Immature natural killer cell (primary cell): ENCODE measurements around the gene AMY2B. TPM values are rescaled to one million over a fixed set of nuclear protein-coding genes. Genes with fewer than 3 reads are reported as not detected.
"Not testable (repeated sequence)": the region's sequence is repeated elsewhere in the genome, so short reads cannot be mapped to it uniquely, and the experiment has no call there.

ENCODE experiments used
- DNase-seq, 3 donors: peaks; one replicate each; pipeline ENCODE4 v3.0.0; 2022; ENCODE audit warnings: mixed read lengths in 1 of 3
- H3K27ac Mint-ChIP-seq, 6 donors: one replicate each; pipeline ENCODE4 v1.8.0; 2020; ENCODE audit warnings: mixed read lengths in 6 of 6, mild to moderate bottlenecking in 5 of 6, inconsistent platforms in 4 of 6, moderate library complexity in 3 of 6
- H3K27me3 Mint-ChIP-seq, 3 donors: one replicate each; pipeline ENCODE4 v1.8.0; 2020 to 2021; ENCODE audit warnings: low read depth in 3 of 3, mild to moderate bottlenecking in 3 of 3, mixed read lengths in 3 of 3, moderate library complexity in 3 of 3, inconsistent platforms in 1 of 3
- H3K36me3 Mint-ChIP-seq, 3 donors: one replicate each; pipeline ENCODE4 v1.8.0; 2020; ENCODE audit warnings: mixed read lengths in 3 of 3, inconsistent platforms in 2 of 3, mild to moderate bottlenecking in 2 of 3
- H3K4me1 Mint-ChIP-seq, 2 donors: one replicate each; pipeline ENCODE4 v1.8.0; 2020; ENCODE audit warnings: inconsistent platforms in 2 of 2, mild to moderate bottlenecking in 2 of 2, mixed read lengths in 2 of 2, moderate library complexity in 1 of 2
- H3K4me3 Mint-ChIP-seq, 5 donors: one replicate each; pipeline ENCODE4 v1.8.0; 2020; ENCODE audit warnings: mild to moderate bottlenecking in 5 of 5, mixed read lengths in 5 of 5, inconsistent platforms in 3 of 5, moderate library complexity in 3 of 5
- H3K9me3 Mint-ChIP-seq, 6 donors: one replicate each; pipeline ENCODE4 v1.8.0; 2020; ENCODE audit warnings: mild to moderate bottlenecking in 6 of 6, mixed read lengths in 6 of 6, inconsistent platforms in 4 of 6, moderate library complexity in 3 of 6
- polyA plus RNA-seq, 3 donors: library from polyadenylated mRNA; unstranded; fragments of 300-500 nt; fragmentation: Illumina TruSeq; gene quantifications; one replicate each; pipeline ENCODE4 v1.2.3, GENCODE V29; 2021

Gene AMY2B
- 1 to 10 TPM in 1 of 3 donors, under 1 TPM in 1, not detected in 1; 0.54 to 1.5 TPM for polyA plus RNA-seq

GRCh38 chr1:103571289-103571688 is at the start of gene AMY2B:
Gene AMY2B, plus strand, starts transcription at chr1:103571589. Its CDS starts 14 bp downstream, at chr1:103571603.
- not testable (repeated sequence) for H3K9me3 Mint-ChIP-seq, H3K4me3 Mint-ChIP-seq, H3K27ac Mint-ChIP-seq, H3K27me3 Mint-ChIP-seq, DNase-seq, H3K4me1 Mint-ChIP-seq
- H3K36me3 Mint-ChIP-seq: peaks cover 21 to 55% (median 30%) of the 10 kb centered on the region in 3 donors

GRCh38 chr1:103523346-103523745 is 48.0 kb upstream of the AMY2B start:
- no peak for DNase-seq
- Mint-ChIP-seq H3K27ac (no peak overlapping the region), H3K9me3 (no peaks in the 10 kb centered on the region), H3K27me3 (peaks cover 10 to 12% (median 10%) of the 10 kb centered on the region in 3 donors), H3K4me1 (peaks cover 31 to 35% of the 10 kb centered on the region in 2 donors), H3K4me3 (no peak overlapping the region), H3K36me3 (peaks cover 0 to 5% (median 4%) of the 10 kb centered on the region in 3 donors)

DNA sequence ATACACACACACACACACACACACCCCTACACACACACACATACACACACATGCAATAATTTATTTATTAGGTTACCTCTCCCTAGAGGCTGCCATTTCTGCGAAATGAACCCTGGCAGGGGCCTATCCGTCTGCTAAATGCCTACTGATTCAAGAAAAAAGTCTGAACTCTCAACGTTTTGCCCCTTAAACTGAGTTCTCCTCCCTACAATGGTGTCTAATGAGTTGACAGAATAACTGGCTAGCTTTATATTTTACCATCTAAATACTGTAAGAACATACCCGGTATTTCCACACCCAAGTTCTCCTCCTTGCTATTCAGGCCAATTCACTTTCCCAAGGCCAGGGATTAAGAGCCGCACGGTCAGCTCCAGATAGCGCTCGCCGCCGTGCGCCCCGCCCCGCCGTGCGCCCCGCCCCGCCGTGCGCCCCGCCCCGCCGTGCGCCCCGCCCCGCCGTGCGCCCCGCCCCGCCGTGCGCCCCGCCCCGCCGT is 46.2 kb upstream of the AMY2B start:
- peak overlapping the region; percentile 81 to 86 (median 84) for H3K4me3 Mint-ChIP-seq
- H3K27ac Mint-ChIP-seq: peak overlapping the region; percentile 52 to 96 (median 81)
- no peaks in the 10 kb centered on the region for H3K9me3 Mint-ChIP-seq
- peak in 1 of 3 donors; percentile 47 for DNase-seq
- H3K27me3 Mint-ChIP-seq: peaks cover 10 to 12% (median 10%) of the 10 kb centered on the region in 3 donors
- peaks cover 0 to 8% (median 4%) of the 10 kb centered on the region in 3 donors for H3K36me3 Mint-ChIP-seq
- H3K4me1 Mint-ChIP-seq: peaks cover 42 to 52% of the 10 kb centered on the region in 2 donors

DNA sequence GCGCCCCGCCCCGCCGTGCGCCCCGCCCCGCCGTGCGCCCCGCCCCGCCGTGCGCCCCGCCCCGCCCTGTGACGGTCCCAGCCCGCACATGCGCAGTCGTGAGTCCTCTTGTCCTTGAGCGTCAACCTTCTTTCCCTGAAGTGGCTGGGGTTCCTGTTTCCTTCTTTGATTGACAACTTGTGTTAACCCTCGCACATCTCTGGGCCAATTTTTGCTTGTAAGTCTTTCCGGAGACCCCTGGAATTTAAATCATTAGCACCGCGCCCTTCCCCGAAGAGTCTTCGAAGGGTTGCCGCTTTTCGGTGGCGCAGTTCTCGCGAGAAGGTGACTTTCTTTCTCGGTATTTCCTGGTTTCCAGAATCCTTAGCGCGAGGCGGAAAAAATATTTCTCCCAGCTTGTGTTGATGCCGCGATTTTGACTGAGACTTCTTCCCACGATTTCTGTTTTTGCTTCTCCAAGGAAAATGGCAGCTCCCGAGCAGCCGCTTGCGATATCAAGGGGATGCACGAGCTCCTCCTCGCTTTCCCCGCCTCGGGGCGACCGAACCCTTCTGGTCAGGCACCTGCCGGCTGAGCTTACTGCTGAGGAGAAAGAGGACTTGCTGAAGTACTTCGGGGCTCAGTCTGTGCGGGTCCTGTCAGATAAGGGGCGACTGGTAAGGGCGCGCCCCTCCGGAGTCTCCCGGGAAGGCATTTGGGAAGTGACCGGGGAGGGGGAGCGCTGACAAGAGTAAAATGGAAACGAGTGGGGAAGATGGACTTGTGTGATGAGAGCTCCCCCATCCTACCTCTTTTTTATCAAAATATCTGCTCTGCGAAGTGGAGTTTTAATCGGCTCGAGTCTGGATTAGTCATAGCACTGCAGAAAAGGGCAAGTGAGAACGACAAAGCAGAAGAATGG is 45.5 kb upstream of the AMY2B start, which contains the start of gene RNPC3:
RNPC3 (plus strand) TSS at position 93 of the 901 bp plus-strand sequence; CDS start at position 465, 372 bp downstream.
- Mint-ChIP-seq H3K9me3 (no peaks in the 10 kb centered on the region), H3K27ac (peak within 1 kb of the TSS; percentile 96 to 99 (median 98)), H3K4me1 (peaks cover 46 to 59% of the 10 kb centered on the region in 2 donors), H3K36me3 (peaks cover 0 to 9% (median 9%) of the 10 kb centered on the region in 3 donors), H3K4me3 (peak within 1 kb of the TSS; percentile 98 to 99 (median 99)), H3K27me3 (peaks cover 10 to 12% (median 10%) of the 10 kb centered on the region in 3 donors)
- peak; percentile 88 to 91 (median 90) for DNase-seq

- Mint-ChIP-seq H3K36me3 (peaks cover 0 to 19% (median 13%) of the 10 kb centered on the region in 3 donors), H3K27ac (peak overlapping the region in 4 of 6 donors; percentile 47 to 96 (median 58)), H3K27me3 (peaks cover 10 to 12% (median 10%) of the 10 kb centered on the region in 3 donors), H3K4me1 (peaks cover 59 to 73% of the 10 kb centered on the region in 2 donors), H3K9me3 (no peaks in the 10 kb centered on the region), H3K4me3 (peak overlapping the region; percentile 72 to 99 (median 98))
- DNase-seq: no peak
Measured at GRCh38 chr1:103527331-103527730, 44.1 kb upstream of the AMY2B start.

DNA sequence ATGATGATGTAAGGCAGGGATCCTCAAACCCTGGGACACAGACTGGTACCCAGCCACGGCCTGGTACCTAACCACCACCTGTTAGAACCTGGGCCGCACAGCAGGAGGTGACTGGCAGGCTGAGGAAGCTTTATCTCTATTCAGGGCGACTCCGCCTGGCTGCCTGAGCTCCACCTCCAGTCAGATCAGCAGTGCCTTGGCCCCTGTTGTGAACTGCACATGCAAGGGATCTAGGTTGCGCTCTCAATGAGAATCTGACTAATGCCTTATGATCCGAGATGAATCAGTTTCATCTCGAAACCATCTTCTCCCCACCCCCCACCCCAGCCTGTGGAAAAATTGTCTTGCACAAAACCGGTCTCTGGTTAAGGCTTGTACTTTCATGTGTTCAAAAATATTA is 41.6 kb upstream of the AMY2B start:
- Mint-ChIP-seq H3K4me1 (peaks cover 72 to 91% of the 10 kb centered on the region in 2 donors), H3K4me3 (no peak overlapping the region), H3K27me3 (peaks cover 10% of the 10 kb centered on the region in 3 donors), H3K27ac (no peak overlapping the region), H3K9me3 (no peaks in the 10 kb centered on the region), H3K36me3 (peaks cover 5 to 21% (median 19%) of the 10 kb centered on the region in 3 donors)
- no peak for DNase-seq

GRCh38 chr1:103538226-103538625 is 33.2 kb upstream of the AMY2B start:
- Mint-ChIP-seq H3K9me3 (no peaks in the 10 kb centered on the region), H3K4me3 (no peak overlapping the region), H3K36me3 (peaks cover 25 to 46% (median 38%) of the 10 kb centered on the region in 3 donors), H3K4me1 (peaks cover 8 to 21% of the 10 kb centered on the region in 2 donors), H3K27me3 (no peaks in the 10 kb centered on the region), H3K27ac (no peak overlapping the region)
- DNase-seq: no peak

- H3K27ac Mint-ChIP-seq: no peak overlapping the region
- no peaks in the 10 kb centered on the region for H3K27me3 Mint-ChIP-seq
- H3K4me3 Mint-ChIP-seq: no peak overlapping the region
- H3K4me1 Mint-ChIP-seq: peaks cover 2 to 10% of the 10 kb centered on the region in 2 donors
- DNase-seq: no peak
- no peaks in the 10 kb centered on the region for H3K9me3 Mint-ChIP-seq
- H3K36me3 Mint-ChIP-seq: peaks cover 25 to 50% (median 47%) of the 10 kb centered on the region in 3 donors
Measured at GRCh38 chr1:103541431-103541830, 30.0 kb upstream of the AMY2B start.

DNA sequence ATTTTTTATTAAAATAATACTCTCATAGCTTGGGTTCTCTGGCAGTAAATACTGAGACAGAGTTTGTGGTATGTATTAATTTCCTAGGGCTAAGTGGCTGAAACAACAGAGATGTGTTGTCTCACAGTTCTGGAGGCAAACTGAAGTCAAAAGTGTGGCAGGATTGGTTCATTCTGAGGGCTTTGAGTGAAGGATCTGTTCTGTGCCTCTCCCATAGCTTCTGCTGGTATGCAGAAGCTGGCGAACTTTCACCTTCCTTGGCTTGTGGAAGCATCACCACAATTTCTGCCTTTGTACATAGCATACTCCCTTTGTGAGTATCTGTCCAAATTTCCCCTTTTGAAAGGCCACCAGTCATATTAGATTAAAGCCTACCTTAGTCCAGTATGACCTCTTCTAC is 24.9 kb upstream of the AMY2B start:
- Mint-ChIP-seq H3K36me3 (peaks cover 17 to 61% (median 57%) of the 10 kb centered on the region in 3 donors), H3K4me1 (peaks cover 0 to 7% of the 10 kb centered on the region in 2 donors), H3K27me3 (peaks cover 0 to 5% (median 0%) of the 10 kb centered on the region in 3 donors), H3K4me3 (no peak overlapping the region), H3K9me3 (no peaks in the 10 kb centered on the region), H3K27ac (no peak overlapping the region)
- DNase-seq: no peak

GRCh38 chr1:103547840-103548239 is 23.5 kb upstream of the AMY2B start:
- Mint-ChIP-seq H3K27ac (no peak overlapping the region), H3K4me1 (no peaks in the 10 kb centered on the region), H3K27me3 (peaks cover 0 to 5% (median 0%) of the 10 kb centered on the region in 3 donors), H3K9me3 (no peaks in the 10 kb centered on the region), H3K36me3 (peaks cover 9 to 58% (median 55%) of the 10 kb centered on the region in 3 donors), H3K4me3 (no peak overlapping the region)
- DNase-seq: no peak

DNA sequence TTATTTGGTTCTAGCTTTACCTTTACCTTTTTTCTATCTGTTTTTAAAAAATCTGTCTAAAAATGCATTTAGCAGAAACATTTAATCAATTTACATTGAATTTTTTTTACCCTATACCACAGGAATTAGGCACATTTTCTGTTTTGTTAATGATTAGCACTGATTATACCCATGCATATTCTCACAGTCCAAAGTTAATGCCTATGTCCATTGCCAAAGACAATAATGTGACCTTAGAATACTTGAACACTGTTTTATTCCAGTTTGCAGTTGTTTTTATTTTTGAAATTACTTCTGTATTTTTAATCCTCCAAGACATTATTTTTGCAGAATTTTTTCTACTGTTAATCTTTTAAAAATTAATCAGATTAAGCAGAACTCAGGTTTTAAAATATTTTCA is 11.0 kb upstream of the AMY2B start:
- peaks cover 0 to 3% of the 10 kb centered on the region in 2 donors for H3K4me1 Mint-ChIP-seq

DNA sequence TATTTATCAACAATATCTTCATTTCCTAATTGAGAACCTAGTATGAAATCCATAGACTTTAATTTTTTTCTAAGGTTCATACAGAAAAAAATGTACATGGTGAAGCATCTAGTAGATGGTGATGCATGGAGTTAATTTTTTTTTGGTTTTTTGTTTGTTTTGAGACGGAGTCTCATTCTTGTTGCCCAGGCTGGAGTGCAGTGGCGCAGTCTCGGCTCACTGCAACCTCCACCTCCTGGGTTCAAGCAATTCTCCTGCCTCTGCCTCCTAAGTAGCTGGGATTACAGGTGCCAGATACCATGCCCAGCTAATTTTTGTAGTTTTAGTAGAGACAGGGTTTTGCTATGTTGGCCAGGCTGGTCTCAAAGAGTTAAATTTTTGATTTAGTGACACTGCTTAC is 10.3 kb upstream of the AMY2B start:
- not testable (repeated sequence) for H3K27ac Mint-ChIP-seq, H3K4me1 Mint-ChIP-seq, DNase-seq, H3K9me3 Mint-ChIP-seq, H3K4me3 Mint-ChIP-seq, H3K27me3 Mint-ChIP-seq
- peaks cover 0 to 10% (median 7%) of the 10 kb centered on the region in 3 donors for H3K36me3 Mint-ChIP-seq

More for the DNA sequence above, 11.0 kb upstream of the AMY2B start:
- H3K9me3 Mint-ChIP-seq: no peaks in the 10 kb centered on the region
- peaks cover 0 to 17% (median 4%) of the 10 kb centered on the region in 3 donors for H3K36me3 Mint-ChIP-seq
- H3K27me3 Mint-ChIP-seq: peaks cover 0 to 5% (median 2%) of the 10 kb centered on the region in 3 donors
- H3K27ac Mint-ChIP-seq: no peak overlapping the region
- H3K4me3 Mint-ChIP-seq: no peak overlapping the region
- no peak for DNase-seq

DNA sequence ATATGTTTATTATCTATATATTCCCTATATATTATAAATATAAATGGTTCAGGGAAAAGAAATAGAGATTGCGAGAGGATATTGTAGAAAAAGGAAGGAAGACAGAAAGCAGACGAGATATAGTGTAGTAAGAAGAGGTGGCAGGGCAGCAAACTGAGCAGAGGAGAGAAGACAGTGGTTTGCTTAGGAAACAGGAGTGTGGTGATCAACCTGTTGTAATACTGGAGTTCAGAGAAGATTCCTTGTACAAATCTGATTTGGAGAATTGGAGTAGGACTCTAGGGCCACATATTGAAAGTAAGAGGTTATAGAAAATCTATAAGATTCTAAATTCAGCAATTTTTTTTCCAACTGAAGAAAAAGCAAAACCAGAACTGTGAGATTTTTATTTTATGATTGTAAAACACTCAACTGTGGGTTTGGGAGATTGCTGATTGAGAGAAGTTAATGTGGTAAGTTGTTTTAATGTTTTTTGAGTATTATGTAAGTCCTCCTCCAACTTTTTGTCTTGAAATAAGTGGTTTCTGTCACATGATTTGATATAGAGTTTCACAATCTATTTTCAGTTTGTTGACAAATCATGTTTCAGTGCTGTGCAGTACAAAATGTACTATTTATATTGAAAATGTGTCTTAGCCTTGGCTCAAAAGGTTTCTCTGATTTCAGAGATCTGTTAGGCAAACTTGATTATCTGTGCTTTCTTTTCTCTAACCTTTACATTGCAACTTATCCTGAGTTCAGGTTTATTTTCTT is 9.6 kb upstream of the AMY2B start:
- DNase-seq: no peak
- Mint-ChIP-seq H3K4me3 (no peak overlapping the region), H3K36me3 (peaks cover 0 to 6% (median 4%) of the 10 kb centered on the region in 3 donors), H3K9me3 (no peaks in the 10 kb centered on the region), H3K4me1 (peaks cover 0 to 3% of the 10 kb centered on the region in 2 donors), H3K27ac (peak overlapping the region in 2 of 6 donors; percentile 8 to 9), H3K27me3 (peaks cover 0 to 3% (median 0%) of the 10 kb centered on the region in 3 donors)
